Adrenal gland (tissue), 5 donors: ENCODE measurements around the gene IFIT2.
"Not testable (repeated sequence)": the region's sequence is repeated elsewhere in the genome, so short reads cannot be mapped to it uniquely, and the experiment has no call there.

Experiments
- CTCF ChIP-seq, 6 experiments: fragments of 450-650 bp in 4 of 6; fragments of 200-600 bp in 2 of 6; sonication (generic) in 1 of 6; IDR thresholded peaks; 1 replicate in 5 of 6; 2 replicates in 1 of 6; pipeline versions ENCODE4 v1.5.1 to v1.8.0; 2016 to 2021; ENCODE audit warnings: antibody characterized with exemption in 6 of 6, mild to moderate bottlenecking in 2 of 6, moderate library complexity in 1 of 6
- POLR2A ChIP-seq, 2 donors: fragments of 450-650 bp; IDR thresholded peaks; one replicate each; pipeline ENCODE4 v1.6.1; 2017; ENCODE audit warnings: antibody characterized with exemption in 2 of 2, mild to moderate bottlenecking in 2 of 2, moderate library complexity in 1 of 2
- donor health status: DM: no; HTN: no; CAD: no.

GRCh38 chr10:89284711-89285110 is 17.1 kb upstream of the IFIT2 start:
- TF ChIP-seq CTCF, POLR2A (IDR thresholded peaks at IDR 0.05): not testable (repeated sequence)
